GM18873 (cell line): ENCODE measurements around the gene PLOD2.

ENCODE experiments used
- ATAC-seq: cut with Tn5 transposase; IDR thresholded peaks from one replicate; pipeline ENCODE4 v1.9.1; 2021; ENCODE audit warnings: mild to moderate bottlenecking, moderate library complexity, moderate number of reproducible peaks; ENCODE audit not compliant: unreplicated experiment, low FRiP score

PLOD2 gene

GRCh38 chr3:146160964-146161662 lies at the start of gene PLOD2:
Gene PLOD2 (minus strand): TSS chr3:146161184. CDS start chr3:146160989, 195 bp downstream.
- peak; percentile 43 for ATAC-seq

DNA sequence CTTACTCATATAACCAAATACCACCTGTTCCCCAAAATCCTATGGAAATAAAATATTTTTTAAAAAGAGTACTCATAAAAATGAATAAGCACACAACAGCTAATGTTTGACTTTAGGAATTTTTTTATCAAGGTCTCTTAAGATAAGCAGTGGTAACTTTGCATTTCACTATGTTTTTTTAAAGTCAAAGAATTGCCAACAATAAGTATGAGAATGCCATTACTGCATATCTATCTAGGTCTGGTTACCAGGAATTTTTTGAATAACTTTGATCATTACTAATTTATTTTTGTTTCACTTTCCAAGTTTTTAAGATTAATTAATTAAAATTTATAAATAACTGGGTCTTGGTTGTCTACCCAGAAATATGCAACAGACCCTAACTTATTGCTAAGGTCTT lies 48.4 kb upstream of the PLOD2 start:
- ATAC-seq = no peak

- no peak for ATAC-seq
Observed at GRCh38 chr3:146203776-146204175, 42.8 kb upstream of the PLOD2 start.

GRCh38 chr3:146200461-146201220 lies 39.7 kb upstream of the PLOD2 start:
- no peak for ATAC-seq

- ATAC-seq = no peak
Observed at GRCh38 chr3:146199762-146200161, 38.8 kb upstream of the PLOD2 start.

GRCh38 chr3:146196789-146197188 lies 35.8 kb upstream of the PLOD2 start:
- ATAC-seq = no peak

DNA sequence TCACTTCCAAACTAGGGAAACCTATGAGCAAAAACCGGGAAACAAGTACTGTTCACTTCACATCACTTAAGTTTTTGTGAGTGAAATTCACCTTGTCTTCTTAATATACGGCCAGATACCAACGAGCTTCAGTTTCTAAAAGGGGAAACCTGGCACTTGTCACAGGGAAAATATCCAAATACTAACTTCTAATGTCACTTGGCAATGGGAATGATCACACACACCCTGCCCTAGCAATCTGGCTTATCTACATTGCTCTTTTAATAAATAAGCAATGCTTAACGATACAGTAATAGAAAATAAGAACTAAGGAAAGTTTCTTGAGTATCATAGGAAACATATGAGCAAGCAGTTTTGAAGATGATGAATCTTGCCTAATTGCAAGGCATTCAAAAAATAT lies 34.6 kb upstream of the PLOD2 start:
- no peak for ATAC-seq

- no peak for ATAC-seq
Observed at GRCh38 chr3:146195030-146195429, 34.0 kb upstream of the PLOD2 start.

DNA sequence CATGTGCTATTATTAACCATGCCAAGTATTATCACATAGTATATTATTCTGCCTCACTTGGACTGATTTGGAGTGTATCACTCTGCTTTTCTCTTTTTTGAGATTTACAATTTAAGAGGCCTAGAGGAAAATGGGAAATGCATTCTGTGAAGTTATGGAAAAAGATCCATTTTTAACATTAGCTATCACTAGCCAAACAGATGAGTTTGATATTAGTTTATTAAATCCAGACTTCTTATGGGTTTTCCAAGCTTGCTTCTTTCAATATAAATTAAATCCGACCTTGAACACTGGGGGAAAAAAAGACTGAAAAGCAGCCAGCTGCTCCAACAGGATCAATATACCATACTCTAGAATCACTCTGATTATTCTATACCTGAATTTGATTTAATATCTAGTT lies 30.1 kb upstream of the PLOD2 start:
- no peak for ATAC-seq

- ATAC-seq = peak; percentile 97
Observed at GRCh38 chr3:146189519-146190173, 28.7 kb upstream of the PLOD2 start.

GRCh38 chr3:146187334-146187950 lies 26.5 kb upstream of the PLOD2 start:
- ATAC-seq = no peak

DNA sequence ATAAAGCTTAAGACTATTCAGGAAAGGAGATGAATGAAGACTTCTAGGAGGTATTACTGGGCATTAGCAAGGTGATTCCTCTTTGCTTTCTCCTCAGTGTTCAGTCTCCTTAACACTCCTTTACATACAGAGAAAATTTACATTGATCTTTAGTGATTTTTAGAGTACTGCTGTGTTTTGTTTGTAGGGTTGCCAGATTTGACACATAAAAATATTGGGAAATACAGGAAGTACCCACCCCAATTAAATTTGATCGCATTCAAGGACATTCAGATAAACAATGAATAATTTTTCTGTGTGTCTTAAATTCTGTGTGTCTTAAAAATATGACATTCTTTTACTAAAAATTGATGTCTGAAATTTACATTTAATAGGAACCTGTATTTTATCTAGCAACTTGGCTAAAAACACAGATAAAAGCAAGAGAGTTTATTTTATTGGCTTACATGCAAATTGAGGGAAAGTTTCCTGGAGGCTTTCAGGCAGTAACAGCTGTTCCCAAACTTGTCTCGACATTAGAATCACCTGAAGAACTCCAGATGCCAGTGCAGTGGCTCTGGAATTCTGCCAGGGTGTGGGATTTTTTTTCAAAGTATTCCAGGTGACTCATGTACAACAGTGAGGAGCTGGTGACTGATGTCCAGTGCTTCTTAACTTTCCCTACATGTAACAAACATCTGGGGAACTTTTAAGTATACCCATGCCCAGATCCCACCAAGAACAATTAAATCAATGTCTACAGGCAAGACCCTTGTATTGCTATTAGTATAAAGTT lies 23.4 kb upstream of the PLOD2 start:
- ATAC-seq = no peak

DNA sequence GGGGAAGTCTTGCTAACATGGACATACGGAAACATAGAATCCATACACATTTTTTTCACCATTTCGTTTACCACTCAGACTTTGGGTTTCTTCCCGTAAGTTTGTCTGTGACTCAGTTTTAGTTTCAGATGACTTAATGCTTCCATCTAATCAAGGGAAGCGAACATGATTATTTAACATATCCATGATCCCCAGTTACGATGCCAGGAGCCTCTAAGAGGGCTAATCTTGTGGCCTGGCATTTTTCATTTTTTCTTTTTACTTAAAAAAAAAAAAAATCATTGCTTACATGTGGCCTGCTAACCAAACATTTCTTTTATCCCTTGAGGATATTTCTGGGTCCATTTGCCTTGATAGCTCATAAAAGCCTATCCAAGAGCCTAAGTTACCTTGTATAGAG lies 20.2 kb upstream of the PLOD2 start:
- ATAC-seq = no peak

DNA sequence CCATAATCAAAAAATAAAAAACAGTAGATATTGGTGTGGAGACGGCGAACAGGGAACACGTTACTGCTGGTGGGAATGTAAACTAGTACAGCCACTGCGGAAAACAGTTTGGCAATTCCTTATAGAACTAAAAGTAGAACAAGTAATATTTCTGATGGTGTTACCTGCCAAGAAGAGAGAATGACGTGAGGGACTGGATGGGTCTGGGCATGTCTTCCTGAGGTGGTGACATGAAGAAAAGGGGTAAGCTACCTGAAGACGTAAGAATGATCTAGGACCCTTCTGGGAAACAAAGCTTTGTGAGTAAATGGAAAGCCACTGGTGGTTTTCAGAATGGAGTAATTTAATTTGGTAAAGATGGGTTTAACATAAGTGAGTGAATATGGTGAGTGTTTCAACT lies 19.4 kb upstream of the PLOD2 start:
- ATAC-seq = no peak

DNA sequence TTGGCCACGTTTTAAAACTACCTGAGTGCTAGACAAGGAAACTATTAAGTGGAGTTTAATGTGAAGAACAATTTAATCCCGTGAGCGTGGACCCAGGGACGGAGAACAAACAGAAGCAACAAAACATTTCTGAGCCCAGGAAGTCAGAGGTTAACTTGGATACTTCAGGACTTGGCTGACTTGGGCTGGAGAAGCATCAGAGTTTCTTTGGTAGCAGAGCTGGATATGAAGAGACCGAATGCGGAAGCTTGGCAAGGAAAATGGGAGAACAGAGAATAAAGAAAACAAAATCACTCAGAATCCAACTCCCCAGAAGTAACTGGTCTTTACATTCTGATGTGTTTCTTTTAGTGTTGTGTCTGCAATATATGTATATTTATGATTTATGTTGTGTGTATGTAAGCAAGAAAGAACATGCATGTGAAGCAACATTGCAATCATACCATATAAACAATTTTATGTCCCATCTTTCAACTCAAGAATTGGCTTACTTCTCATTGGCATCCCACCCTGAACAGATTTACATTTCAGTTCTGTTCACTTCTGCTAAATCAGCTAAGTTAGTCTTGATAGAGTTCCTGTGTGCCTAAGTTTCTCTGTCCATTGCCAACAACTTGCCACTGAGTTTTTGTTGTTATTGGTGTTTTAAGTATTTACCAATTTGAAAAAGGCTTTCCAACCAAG lies 17.2 kb upstream of the PLOD2 start:
- no peak for ATAC-seq

DNA sequence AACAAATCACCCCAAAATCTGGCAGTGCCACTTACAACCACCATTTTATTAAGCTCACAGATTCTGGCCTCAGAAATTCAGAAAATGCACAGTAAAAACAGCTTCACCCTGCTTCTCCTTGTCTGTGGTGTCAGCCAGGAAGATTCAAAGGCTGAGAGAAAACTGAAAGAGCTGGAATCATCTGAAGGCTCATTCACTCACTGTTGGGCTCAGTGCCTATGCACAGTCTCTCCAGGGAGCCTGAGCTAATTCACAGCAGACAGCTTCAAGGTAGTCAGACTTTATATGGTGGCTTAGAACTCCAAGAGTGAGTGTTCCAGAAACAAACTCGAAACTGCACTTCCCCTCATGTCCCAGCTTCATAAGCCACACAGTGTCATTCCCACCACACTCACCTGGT lies 16.5 kb upstream of the PLOD2 start:
- ATAC-seq = no peak

DNA sequence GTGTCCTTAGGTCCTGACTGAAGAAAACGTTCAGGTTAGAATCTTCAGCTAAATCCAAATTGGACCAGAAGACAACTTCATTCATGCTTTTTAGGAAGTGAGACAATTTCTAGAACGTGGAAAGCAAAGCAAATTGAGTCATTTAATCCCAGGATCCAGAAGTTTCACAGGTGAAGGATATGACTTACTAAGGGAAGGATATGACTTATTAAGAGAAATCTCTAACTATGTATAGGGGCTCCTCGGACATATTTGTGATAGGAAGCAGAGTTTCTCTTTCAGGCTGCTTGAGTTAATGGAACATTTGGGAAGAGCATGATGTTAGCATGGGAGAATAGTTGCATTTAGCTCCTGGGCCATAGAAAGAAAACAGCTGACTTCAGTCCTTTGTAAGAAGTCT lies 16.1 kb upstream of the PLOD2 start:
- ATAC-seq = no peak

DNA sequence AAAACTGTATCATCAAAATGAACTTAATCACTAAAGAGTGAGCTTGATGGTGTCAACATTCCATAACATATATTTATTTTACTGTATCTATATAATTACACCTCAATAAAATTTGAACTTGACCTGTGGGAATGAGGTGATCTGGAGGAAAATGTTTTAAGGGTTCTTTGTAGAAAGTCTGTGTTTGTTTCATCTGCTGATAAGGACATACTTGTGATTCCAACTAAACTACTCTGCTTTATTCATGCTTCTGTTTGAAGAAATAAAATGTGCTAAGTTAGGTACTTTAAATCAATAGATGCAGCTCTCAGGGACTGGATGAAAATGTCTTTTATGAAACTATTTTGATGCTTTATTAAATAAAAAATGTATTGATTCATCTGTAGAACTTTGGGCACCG lies 11.6 kb upstream of the PLOD2 start:
- ATAC-seq = no peak

DNA sequence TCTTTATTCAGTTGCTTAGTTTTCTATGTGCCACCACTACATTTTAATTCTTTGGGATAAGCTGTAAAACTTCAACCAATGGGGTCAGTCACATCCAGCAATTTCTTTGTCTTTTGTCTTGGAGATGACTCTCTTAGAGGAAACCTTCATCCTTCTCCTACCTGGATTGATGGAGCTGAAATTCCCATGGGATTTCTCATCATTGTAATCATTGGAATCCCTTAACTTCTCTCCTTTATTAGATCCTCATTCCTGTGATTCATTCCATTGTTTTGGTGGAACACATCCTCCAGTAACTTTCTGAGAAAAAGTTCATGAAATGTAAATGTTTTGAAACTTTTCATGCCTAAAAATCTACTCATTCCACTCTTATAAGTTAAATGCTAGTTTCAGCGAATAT lies 9.6 kb upstream of the PLOD2 start:
- ATAC-seq = no peak

DNA sequence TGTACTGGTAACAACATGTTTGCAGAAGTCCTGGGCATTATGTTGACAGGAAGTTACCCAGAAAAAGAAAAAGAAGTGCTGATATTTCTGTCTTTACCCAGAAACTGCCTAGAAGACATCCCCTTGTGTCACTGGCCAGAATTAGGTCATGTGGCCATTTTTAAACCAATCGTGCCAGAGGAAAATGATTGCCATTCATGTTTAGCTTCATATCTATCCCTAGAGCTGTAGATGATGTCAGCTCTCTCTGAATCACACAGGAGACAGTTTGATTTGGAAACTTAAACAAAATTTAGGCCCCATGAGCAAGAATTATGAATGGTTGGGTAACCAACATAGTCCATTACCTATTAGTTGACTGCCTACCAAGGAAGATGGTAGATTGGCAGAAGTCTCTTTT lies 8.9 kb upstream of the PLOD2 start:
- no peak for ATAC-seq
